DND-41 (cell line): ENCODE data around the gene MAPK14.

ENCODE experiments used
- EZH2 ChIP-seq: IDR thresholded peaks from 3 replicates; pipeline ENCODE4 v1.6.1; 2012; ENCODE audit warnings: borderline replicate concordance, low read depth, mild to moderate bottlenecking, moderate library complexity, low read length, inconsistent platforms; ENCODE audit not compliant: severe bottlenecking
- TF ChIP-seq, protein P1 (sequence below): IDR thresholded peaks from 2 replicates; pipeline ENCODE4 v1.5.1; 2012; ENCODE audit warnings: borderline replicate concordance, low read length, moderate library complexity, mild to moderate bottlenecking; ENCODE audit not compliant: poor library complexity, severe bottlenecking; ENCODE audit errors: extremely low read depth

GRCh38 chr6:36133148-36133547 is 105.5 kb downstream of the MAPK14 start:
- TF ChIP-seq, protein P1, sequence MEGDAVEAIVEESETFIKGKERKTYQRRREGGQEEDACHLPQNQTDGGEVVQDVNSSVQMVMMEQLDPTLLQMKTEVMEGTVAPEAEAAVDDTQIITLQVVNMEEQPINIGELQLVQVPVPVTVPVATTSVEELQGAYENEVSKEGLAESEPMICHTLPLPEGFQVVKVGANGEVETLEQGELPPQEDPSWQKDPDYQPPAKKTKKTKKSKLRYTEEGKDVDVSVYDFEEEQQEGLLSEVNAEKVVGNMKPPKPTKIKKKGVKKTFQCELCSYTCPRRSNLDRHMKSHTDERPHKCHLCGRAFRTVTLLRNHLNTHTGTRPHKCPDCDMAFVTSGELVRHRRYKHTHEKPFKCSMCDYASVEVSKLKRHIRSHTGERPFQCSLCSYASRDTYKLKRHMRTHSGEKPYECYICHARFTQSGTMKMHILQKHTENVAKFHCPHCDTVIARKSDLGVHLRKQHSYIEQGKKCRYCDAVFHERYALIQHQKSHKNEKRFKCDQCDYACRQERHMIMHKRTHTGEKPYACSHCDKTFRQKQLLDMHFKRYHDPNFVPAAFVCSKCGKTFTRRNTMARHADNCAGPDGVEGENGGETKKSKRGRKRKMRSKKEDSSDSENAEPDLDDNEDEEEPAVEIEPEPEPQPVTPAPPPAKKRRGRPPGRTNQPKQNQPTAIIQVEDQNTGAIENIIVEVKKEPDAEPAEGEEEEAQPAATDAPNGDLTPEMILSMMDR, result no peak
- no peak for TF ChIP-seq EZH2
